GM06990 (cell line): ENCODE results near the gene CHD3.

ENCODE experiments used
- DNase-seq: peaks from one replicate; pipeline ENCODE4 v3.0.0-alpha.2; 2011; ENCODE audit not compliant: insufficient read length; ENCODE audit errors: extremely low read depth
- H3K27me3 ChIP-seq: replicated peaks from 2 replicates; pipeline ENCODE4 v1.6.0; 2011; ENCODE audit warnings: low read length; ENCODE audit not compliant: control insufficient read depth, insufficient read depth
- H3K36me3 ChIP-seq: 2 replicates; pipeline ENCODE4 v1.5.1; 2011; ENCODE audit warnings: low read length; ENCODE audit not compliant: control insufficient read depth, insufficient read depth
- H3K4me3 ChIP-seq: replicated peaks from 2 replicates; pipeline ENCODE4 v1.5.1; 2011; ENCODE audit warnings: low read depth, mild to moderate bottlenecking, control low read depth, low read length
- TF ChIP-seq, protein P1 (sequence below): IDR thresholded peaks from 2 replicates; pipeline ENCODE4 v1.5.1; 2011; ENCODE audit warnings: low read length, control low read depth, mild to moderate bottlenecking, inconsistent platforms; ENCODE audit not compliant: insufficient read depth, poor library complexity, severe bottlenecking

Gene CHD3

DNA sequence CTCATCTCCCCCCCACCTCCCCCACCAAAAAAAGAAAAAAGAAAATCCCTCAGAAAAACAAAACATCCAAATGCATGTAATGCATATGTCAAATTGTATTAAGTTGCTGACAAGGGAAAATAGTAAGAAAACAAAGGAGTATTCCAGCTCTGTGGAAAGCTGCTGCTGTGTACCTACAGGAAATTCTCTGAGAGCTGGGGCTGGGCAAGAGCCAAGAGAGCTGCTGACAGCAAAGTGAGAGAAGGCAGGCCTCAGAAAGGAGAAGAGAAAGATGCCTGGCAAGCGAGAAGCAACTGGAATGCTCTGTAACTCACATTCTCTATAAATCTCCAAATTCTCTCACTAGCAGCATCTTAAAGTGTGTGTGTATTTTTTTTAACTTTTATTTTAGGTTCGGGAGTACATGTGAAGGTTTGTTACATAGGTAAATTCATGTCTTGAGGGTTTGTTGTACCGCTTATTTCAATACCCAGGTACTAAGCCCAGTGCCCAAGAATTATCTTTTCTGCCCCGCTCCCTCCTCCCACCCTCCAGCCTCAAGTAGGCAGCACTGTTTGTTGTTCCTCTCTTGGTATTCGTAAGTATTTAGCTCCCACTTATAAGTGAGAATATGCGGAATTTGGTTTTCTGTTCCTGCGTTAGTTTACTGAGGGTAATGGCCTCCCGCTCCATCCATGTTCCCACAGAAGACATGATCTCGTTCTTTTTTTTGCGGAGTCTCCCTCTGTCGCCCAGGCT lies 67.8 kb downstream of the CHD3 start:
- Histone ChIP-seq H3K27me3 (no peaks in the 10 kb centered on the region), H3K4me3 (no peak overlapping the region), H3K36me3 (no peaks in the 10 kb centered on the region)
- TF ChIP-seq, protein P1, sequence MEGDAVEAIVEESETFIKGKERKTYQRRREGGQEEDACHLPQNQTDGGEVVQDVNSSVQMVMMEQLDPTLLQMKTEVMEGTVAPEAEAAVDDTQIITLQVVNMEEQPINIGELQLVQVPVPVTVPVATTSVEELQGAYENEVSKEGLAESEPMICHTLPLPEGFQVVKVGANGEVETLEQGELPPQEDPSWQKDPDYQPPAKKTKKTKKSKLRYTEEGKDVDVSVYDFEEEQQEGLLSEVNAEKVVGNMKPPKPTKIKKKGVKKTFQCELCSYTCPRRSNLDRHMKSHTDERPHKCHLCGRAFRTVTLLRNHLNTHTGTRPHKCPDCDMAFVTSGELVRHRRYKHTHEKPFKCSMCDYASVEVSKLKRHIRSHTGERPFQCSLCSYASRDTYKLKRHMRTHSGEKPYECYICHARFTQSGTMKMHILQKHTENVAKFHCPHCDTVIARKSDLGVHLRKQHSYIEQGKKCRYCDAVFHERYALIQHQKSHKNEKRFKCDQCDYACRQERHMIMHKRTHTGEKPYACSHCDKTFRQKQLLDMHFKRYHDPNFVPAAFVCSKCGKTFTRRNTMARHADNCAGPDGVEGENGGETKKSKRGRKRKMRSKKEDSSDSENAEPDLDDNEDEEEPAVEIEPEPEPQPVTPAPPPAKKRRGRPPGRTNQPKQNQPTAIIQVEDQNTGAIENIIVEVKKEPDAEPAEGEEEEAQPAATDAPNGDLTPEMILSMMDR: no peak
- DNase-seq: no peak

DNA sequence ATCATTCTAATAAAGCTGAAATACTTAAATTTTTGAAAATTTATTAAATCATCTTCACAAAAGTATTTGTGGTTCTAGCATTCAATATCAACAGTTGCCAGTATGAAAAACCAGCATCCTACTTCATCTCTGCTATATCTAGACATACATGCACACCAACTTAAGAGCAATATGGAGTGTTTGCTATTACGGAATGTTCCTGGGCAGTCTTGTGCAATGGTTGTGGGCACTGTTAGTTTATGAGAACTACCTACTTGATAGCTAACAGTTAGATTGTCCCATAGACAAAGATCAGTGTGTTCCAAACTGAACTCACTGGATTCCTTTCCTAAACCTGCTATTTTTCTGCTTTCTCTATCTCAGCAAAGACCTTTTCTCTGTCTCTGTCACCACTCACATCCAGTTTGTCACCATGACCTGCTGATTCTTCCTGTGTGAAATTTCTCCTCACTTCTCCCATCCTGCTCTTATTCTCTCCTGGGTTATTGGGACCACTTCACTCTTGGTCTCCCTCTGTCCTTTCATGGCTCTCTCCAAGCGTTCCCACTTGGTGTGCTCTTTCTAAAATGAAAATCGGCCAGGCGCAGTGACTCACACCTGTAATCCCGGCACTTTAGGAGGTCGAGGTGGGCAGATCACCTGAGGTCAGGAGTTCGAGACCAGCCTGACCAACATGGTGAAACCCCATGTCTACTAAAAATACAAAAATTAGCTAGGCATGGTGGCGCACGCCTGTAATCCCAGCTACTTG lies 71.1 kb downstream of the CHD3 start:
- no peaks in the 10 kb centered on the region for H3K36me3 ChIP-seq
- no peaks in the 10 kb centered on the region for H3K27me3 ChIP-seq
- no peak for DNase-seq
- TF ChIP-seq, protein P1: no peak
- H3K4me3 ChIP-seq: no peak overlapping the region

DNA sequence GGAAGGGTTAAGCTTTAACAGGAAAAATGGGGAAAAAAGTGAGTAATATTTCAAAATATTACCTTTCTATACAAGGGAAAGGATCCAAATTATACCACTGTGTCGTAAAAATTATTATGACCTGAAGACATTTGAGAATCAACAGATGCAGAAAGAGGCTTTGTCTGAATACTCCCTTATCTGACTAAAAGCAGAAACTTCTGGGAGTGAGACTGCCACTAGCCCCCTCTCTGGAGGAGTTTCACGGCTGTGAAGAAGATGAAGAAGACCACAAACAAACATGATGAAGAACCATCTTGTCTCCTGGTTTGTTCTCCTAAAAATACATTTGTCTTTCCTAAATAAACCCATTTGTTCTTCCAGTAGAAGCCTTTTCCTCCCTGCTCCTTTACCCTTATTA lies 72.8 kb downstream of the CHD3 start:
- Histone ChIP-seq H3K27me3 (no peaks in the 10 kb centered on the region), H3K4me3 (no peak overlapping the region), H3K36me3 (no peaks in the 10 kb centered on the region)
- DNase-seq: no peak
- TF ChIP-seq, protein P1: no peak
